Spleen (tissue), 11 donors: Measurements from ENCODE around the gene ICE2. TPM values are rescaled to one million over a fixed set of nuclear protein-coding genes. Genes with fewer than 3 reads are reported as not detected.

ENCODE experiments used
- DNase-seq: peaks from one replicate; pipeline ENCODE4 v3.0.0-alpha.2; 2020
- H3K27ac ChIP-seq, 8 donors: fragments of 200-600 bp; sonication (generic) in 7 of 8; 1 replicate in 4 of 8; 2 replicates in 4 of 8; pipeline versions ENCODE4 v1.5.0 to v1.8.0; 2016 to 2021; ENCODE audit warnings: inconsistent platforms in 4 of 8, mild to moderate bottlenecking in 4 of 8, moderate library complexity in 1 of 8
- H3K27me3 ChIP-seq, 7 donors: fragments of 200-600 bp; sonication (generic) in 6 of 7; replicated peaks in 1 of 7; 1 replicate in 4 of 7; 2 replicates in 3 of 7; pipeline versions ENCODE4 v1.5.0 to v1.8.0; 2016 to 2021; ENCODE audit warnings: inconsistent platforms in 3 of 7, mild to moderate bottlenecking in 1 of 7
- H3K36me3 ChIP-seq, 6 donors: fragments of 200-600 bp; sonication (generic) in 5 of 6; 1 replicate in 4 of 6; 2 replicates in 2 of 6; pipeline versions ENCODE4 v1.5.0 to v1.8.0; 2016 to 2021; ENCODE audit warnings: inconsistent platforms in 2 of 6
- H3K4me1 ChIP-seq, 6 donors: fragments of 200-600 bp; sonication (generic) in 5 of 6; 1 replicate in 3 of 6; 2 replicates in 3 of 6; pipeline versions ENCODE4 v1.5.0 to v1.8.0; 2016 to 2021; ENCODE audit warnings: inconsistent platforms in 3 of 6
- H3K4me3 ChIP-seq, 8 donors: fragments of 200-600 bp; sonication (generic) in 7 of 8; 1 replicate in 4 of 8; 2 replicates in 4 of 8; pipeline versions ENCODE4 v1.5.0 to v1.8.0; 2016 to 2021; ENCODE audit warnings: inconsistent platforms in 4 of 8, mild to moderate bottlenecking in 4 of 8, moderate library complexity in 2 of 8
- H3K9me3 ChIP-seq, 8 donors: fragments of 200-600 bp; sonication (generic) in 7 of 8; 1 replicate in 4 of 8; 2 replicates in 4 of 8; pipeline versions ENCODE4 v1.5.0 to v1.8.0; 2016 to 2021; ENCODE audit warnings: inconsistent platforms in 4 of 8
- POLR2A ChIP-seq, 3 donors: fragments of 450-650 bp; IDR thresholded peaks; one replicate each; pipeline ENCODE4 v1.5.1; 2017; ENCODE audit warnings: antibody characterized with exemption in 3 of 3, mild to moderate bottlenecking in 1 of 3
- POLR2AphosphoS5 ChIP-seq, 3 donors: sonication (generic); formaldehyde crosslinking; IDR thresholded peaks; one replicate each; pipeline ENCODE4 v1.5.1; 2017; ENCODE audit warnings: antibody characterized with exemption in 3 of 3
- WGBS, 5 donors: extraction: QIAGEN DNeasy Blood & Tissue Kit in 3 of 5; methylation state at CpG; one replicate each; pipeline versions ENCODE4 v1.1.5 to v1.1.7; 2013 to 2018; 5-methylcytosine and 5-hydroxymethylcytosine counted together
- intact Hi-C: fragments of 100-400 bp; cut with DNase I; formaldehyde crosslinking; loops from one replicate; pipeline ENCODE4 v1.15.0; 2023; ENCODE audit warnings: low total_unique reads
- polyA plus RNA-seq, 3 donors: library from polyadenylated mRNA; stranded (reverse); fragments of 200-250 nt; gene quantifications; one replicate each; pipeline ENCODE4 v1.2.1, GENCODE V29; 2013
- total RNA-seq, 7 donors: library from RNA; depleted of rRNA in 3 of 7; stranded (reverse); fragments of >200 nt in 3 of 7; fragmentation: NEBNext Ultra II Directional in 4 of 7; extraction: Animal tissue kit (Norgen Biotek cat#: 25700) in 4 of 7; gene quantifications; one replicate each; pipeline versions ENCODE4 v1.1.0 to v1.2.1, GENCODE V29; 2016 to 2021
- TF ChIP-seq, protein P1 (sequence below), 11 experiments: fragments of 200-600 bp in 7 of 11; fragments of 450-650 bp in 4 of 11; sonication (generic) in 4 of 11; IDR thresholded peaks in 8 of 11; conservative IDR thresholded peaks in 3 of 11; 1 replicate in 7 of 11; 2 replicates in 4 of 11; pipeline versions ENCODE4 v1.4.0 to v1.8.0; 2016 to 2021; ENCODE audit warnings: antibody characterized with exemption in 11 of 11, inconsistent platforms in 4 of 11, mild to moderate bottlenecking in 1 of 11
- donor health status: healthy with polysubstance abuse.
- donor health status: DM: no; HTN: no; CAD: no; lungs with moderate emphysema.
- donor health status: DM: no; HTN: no; CAD: no.
- donor health status: Bipolar disorder and iron deficiency.
- donor health status: healthy.
- donor health status: DM: no; HTN: no; CAD: no.
- donor health status: DM: yes; HTN: yes; CAD: no.

Gene ICE2
- total and polyA plus RNA-seq, 10 donors, result 15.8 to 66.4 (median 46.9) TPM

DNA sequence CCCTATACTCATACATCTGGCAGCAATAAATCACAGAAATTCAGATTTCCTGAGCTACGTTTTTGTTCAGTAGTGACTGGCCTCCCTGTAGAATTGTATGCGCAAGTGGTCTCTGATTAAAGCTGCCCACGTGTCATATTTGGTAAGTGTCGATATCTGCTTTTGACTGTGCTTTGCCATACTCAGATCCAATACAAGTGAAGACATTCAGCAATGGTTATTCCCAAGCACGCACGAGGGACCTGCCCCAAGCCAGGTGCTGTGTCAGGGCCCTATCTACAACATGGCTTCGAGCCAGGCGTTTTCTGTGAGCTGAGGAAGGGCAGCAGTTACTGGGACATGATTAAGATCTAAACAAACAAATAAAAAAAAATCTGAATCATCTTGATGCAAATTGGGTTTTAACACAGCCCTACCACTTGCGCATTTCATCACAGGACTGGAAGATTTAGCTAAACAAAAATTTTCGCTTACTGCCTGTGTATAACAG lies 47.2 kb upstream of the ICE2 start:
- H3K9me3 ChIP-seq, result no peaks in the 10 kb centered on the region
- intact Hi-C loops, result loop anchor here (5.0 kb wide), 1 partner anchor 169 kb away; no protein-coding TSS in a partner anchor
- peaks cover 0 to 18% (median 2%) of the 10 kb centered on the region in 6 donors for H3K36me3 ChIP-seq
- WGBS, 5 donors, result 84 to 91% (median 88%) methylated on average over 10 of the region's 10 CpGs
- no peak for DNase-seq
- H3K27ac ChIP-seq, result peak overlapping the region in 1 of 8 donors; percentile 30
- H3K4me3 ChIP-seq, result no peak overlapping the region
- peaks cover 0 to 45% (median 5%) of the 10 kb centered on the region in 6 donors for H3K4me1 ChIP-seq
- H3K27me3 ChIP-seq, result no peaks in the 10 kb centered on the region
- TF ChIP-seq, protein P1, sequence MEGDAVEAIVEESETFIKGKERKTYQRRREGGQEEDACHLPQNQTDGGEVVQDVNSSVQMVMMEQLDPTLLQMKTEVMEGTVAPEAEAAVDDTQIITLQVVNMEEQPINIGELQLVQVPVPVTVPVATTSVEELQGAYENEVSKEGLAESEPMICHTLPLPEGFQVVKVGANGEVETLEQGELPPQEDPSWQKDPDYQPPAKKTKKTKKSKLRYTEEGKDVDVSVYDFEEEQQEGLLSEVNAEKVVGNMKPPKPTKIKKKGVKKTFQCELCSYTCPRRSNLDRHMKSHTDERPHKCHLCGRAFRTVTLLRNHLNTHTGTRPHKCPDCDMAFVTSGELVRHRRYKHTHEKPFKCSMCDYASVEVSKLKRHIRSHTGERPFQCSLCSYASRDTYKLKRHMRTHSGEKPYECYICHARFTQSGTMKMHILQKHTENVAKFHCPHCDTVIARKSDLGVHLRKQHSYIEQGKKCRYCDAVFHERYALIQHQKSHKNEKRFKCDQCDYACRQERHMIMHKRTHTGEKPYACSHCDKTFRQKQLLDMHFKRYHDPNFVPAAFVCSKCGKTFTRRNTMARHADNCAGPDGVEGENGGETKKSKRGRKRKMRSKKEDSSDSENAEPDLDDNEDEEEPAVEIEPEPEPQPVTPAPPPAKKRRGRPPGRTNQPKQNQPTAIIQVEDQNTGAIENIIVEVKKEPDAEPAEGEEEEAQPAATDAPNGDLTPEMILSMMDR (IDR thresholded peaks at IDR 0.05 in 8 of 11, conservative IDR thresholded peaks at IDR 0.05 in 3 of 11), result no peak
- TF ChIP-seq POLR2A (IDR thresholded peaks at IDR 0.05) (no peak), POLR2AphosphoS5 (IDR thresholded peaks at IDR 0.05) (no peak)

- Histone ChIP-seq H3K4me1 (peaks cover 0 to 45% (median 12%) of the 10 kb centered on the region in 6 donors), H3K4me3 (no peak overlapping the region), H3K36me3 (peaks cover 0 to 11% (median 2%) of the 10 kb centered on the region in 6 donors), H3K27me3 (no peaks in the 10 kb centered on the region), H3K27ac (peak overlapping the region in 1 of 8 donors; percentile 30), H3K9me3 (no peaks in the 10 kb centered on the region)
- DNase-seq, result no peak
- WGBS, 5 donors, result 79 to 95% (median 88%) methylated on average over 4 of the region's 4 CpGs
- intact Hi-C loops, result loop anchor here (5.0 kb wide), 1 partner anchor 168 kb away; no protein-coding TSS in a partner anchor
- TF ChIP-seq POLR2A (IDR thresholded peaks at IDR 0.05), result no peak
- TF ChIP-seq POLR2AphosphoS5 (IDR thresholded peaks at IDR 0.05), result no peak
- TF ChIP-seq, protein P1 (IDR thresholded peaks at IDR 0.05 in 8 of 11, conservative IDR thresholded peaks at IDR 0.05 in 3 of 11), result no peak
Measured at GRCh38 chr15:60525341-60526039, 46.5 kb upstream of the ICE2 start.

DNA sequence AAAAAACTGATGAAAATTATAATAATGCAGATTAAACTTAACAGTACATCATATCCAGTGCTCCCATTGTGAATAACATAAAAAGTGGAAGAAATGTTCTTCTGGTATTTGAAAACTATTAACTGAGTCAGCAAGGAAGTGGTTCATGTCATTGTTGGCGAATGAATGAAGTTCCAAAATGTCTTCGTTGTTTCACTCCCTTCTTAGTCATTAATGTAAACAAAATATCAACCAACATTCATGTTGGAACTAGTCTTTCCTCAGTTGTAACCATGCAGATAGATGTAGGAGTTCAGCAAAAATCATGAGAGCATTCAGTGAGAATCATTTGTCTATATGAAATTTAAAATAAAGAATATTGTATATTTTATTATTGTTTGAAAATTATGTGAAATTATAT lies 44.1 kb upstream of the ICE2 start:
- WGBS, 5 donors, result 40 to 63% (median 44%) methylated on average over 2 of the region's 2 CpGs

More for the DNA sequence above, 44.1 kb upstream of the ICE2 start:
- TF ChIP-seq POLR2AphosphoS5 (IDR thresholded peaks at IDR 0.05) (no peak), POLR2A (IDR thresholded peaks at IDR 0.05) (no peak)
- TF ChIP-seq, protein P1 (IDR thresholded peaks at IDR 0.05 in 8 of 11, conservative IDR thresholded peaks at IDR 0.05 in 3 of 11), result no peak
- Histone ChIP-seq H3K4me3 (no peak overlapping the region), H3K9me3 (no peaks in the 10 kb centered on the region), H3K27me3 (no peaks in the 10 kb centered on the region), H3K36me3 (peaks cover 0 to 11% (median 0%) of the 10 kb centered on the region in 6 donors), H3K27ac (no peak overlapping the region), H3K4me1 (peaks cover 0 to 41% (median 10%) of the 10 kb centered on the region in 6 donors)
- intact Hi-C loops, result no loop called here
- no peak for DNase-seq
